Stomach smooth muscle (tissue), 2 donors: Measurements from ENCODE around the gene USP24.
"Not testable (repeated sequence)": the region's sequence is repeated elsewhere in the genome, so short reads cannot be mapped to it uniquely, and the experiment has no call there.

Experiments
- H3K27ac ChIP-seq: one replicate; pipeline ENCODE4 v1.7.0; 2013; ENCODE audit warnings: mild to moderate bottlenecking, low read length, inconsistent platforms
- H3K27me3 ChIP-seq, 2 donors: one replicate each; pipeline ENCODE4 v1.7.0; 2013; ENCODE audit warnings: low read length in 2 of 2; ENCODE audit not compliant: insufficient read depth in 2 of 2, control insufficient read depth in 1 of 2
- H3K36me3 ChIP-seq, 2 donors: one replicate each; pipeline ENCODE4 v1.7.0; 2013; ENCODE audit warnings: low read length in 2 of 2; ENCODE audit not compliant: control insufficient read depth in 2 of 2, insufficient read depth in 2 of 2
- H3K4me1 ChIP-seq: one replicate; pipeline ENCODE4 v1.7.0; 2013; ENCODE audit warnings: low read length; ENCODE audit not compliant: control insufficient read depth, insufficient read depth
- H3K4me3 ChIP-seq, 2 donors: one replicate each; pipeline ENCODE4 v1.7.0; 2013; ENCODE audit warnings: low read length in 2 of 2
- H3K9ac ChIP-seq, 2 donors: one replicate each; pipeline ENCODE4 v1.7.0; 2013; ENCODE audit warnings: low read length in 2 of 2, mild to moderate bottlenecking in 1 of 2
- H3K9me3 ChIP-seq, 2 donors: one replicate each; pipeline ENCODE4 v1.7.0; 2013; ENCODE audit warnings: low read length in 2 of 2; ENCODE audit not compliant: control insufficient read depth in 2 of 2
- donor health status: healthy.
- donor health status: Pancreatic carcinoma.

Gene USP24

GRCh38 chr1:55211863-55212262 lies 3.3 kb downstream of the USP24 start:
- Histone ChIP-seq H3K9ac (no peak overlapping the region), H3K4me1 (peaks cover 26% of the 10 kb centered on the region), H3K36me3 (no peaks in the 10 kb centered on the region), H3K9me3 (no peaks in the 10 kb centered on the region), H3K4me3 (peak overlapping the region; percentile 89 to 90), H3K27ac (no peak overlapping the region), H3K27me3 (no peaks in the 10 kb centered on the region)

- H3K4me1 ChIP-seq = peaks cover 26% of the 10 kb centered on the region
- H3K4me3 ChIP-seq = peak overlapping the region in 1 of 2 donors; percentile 6
- peak overlapping the region in 1 of 2 donors; percentile 7 for H3K9ac ChIP-seq
- H3K36me3 ChIP-seq = no peaks in the 10 kb centered on the region
- H3K9me3 ChIP-seq = no peaks in the 10 kb centered on the region
- no peaks in the 10 kb centered on the region for H3K27me3 ChIP-seq
- H3K27ac ChIP-seq = no peak overlapping the region
Measured at GRCh38 chr1:55210990-55211801, 4.0 kb downstream of the USP24 start.

DNA sequence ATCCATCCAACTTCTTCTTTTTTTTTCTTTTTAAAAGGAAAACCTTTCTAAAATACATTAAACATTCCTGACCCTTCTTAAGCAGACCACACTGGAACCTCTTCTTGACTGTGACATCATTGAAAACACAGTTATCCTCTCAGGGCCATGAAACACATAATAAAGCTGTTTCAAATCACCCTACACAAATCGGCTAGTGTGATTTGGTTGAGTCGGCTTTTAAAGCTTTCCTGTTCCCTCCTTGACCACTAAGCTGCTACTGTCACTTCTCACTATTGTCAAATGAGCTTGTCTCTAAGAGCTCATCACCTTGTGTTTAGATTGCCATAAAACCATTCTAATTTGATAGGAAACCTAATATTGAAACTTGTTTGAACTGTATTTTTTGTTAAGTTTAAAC lies 5.9 kb downstream of the USP24 start:
- H3K27ac ChIP-seq = no peak overlapping the region

GRCh38 chr1:55206210-55206609 lies 9.0 kb downstream of the USP24 start:
- H3K27me3 ChIP-seq = no peaks in the 10 kb centered on the region
- peaks cover 3% of the 10 kb centered on the region for H3K4me1 ChIP-seq
- H3K9me3 ChIP-seq = no peaks in the 10 kb centered on the region
- no peak overlapping the region for H3K9ac ChIP-seq
- no peak overlapping the region for H3K27ac ChIP-seq
- H3K36me3 ChIP-seq = no peaks in the 10 kb centered on the region
- no peak overlapping the region for H3K4me3 ChIP-seq

More for the DNA sequence above, 5.9 kb downstream of the USP24 start:
- no peaks in the 10 kb centered on the region for H3K27me3 ChIP-seq
- H3K9me3 ChIP-seq = no peaks in the 10 kb centered on the region
- no peak overlapping the region for H3K9ac ChIP-seq
- H3K4me3 ChIP-seq = no peak overlapping the region
- no peaks in the 10 kb centered on the region for H3K36me3 ChIP-seq
- peaks cover 27% of the 10 kb centered on the region for H3K4me1 ChIP-seq

GRCh38 chr1:55204997-55205396 lies 10.2 kb downstream of the USP24 start:
- Histone ChIP-seq H3K27me3 (no peaks in the 10 kb centered on the region), H3K4me3 (no peak overlapping the region), H3K27ac (no peak overlapping the region), H3K36me3 (no peaks in the 10 kb centered on the region), H3K9me3 (no peaks in the 10 kb centered on the region), H3K9ac (no peak overlapping the region), H3K4me1 (peaks cover 3% of the 10 kb centered on the region)

- no peak overlapping the region for H3K9ac ChIP-seq
- H3K9me3 ChIP-seq = no peaks in the 10 kb centered on the region
- H3K27ac ChIP-seq = no peak overlapping the region
- H3K4me3 ChIP-seq = no peak overlapping the region
- peaks cover 3% of the 10 kb centered on the region for H3K4me1 ChIP-seq
- H3K36me3 ChIP-seq = no peaks in the 10 kb centered on the region
- no peaks in the 10 kb centered on the region for H3K27me3 ChIP-seq
Measured at GRCh38 chr1:55203064-55203463, 12.1 kb downstream of the USP24 start.

GRCh38 chr1:55200667-55201066 lies 14.5 kb downstream of the USP24 start:
- no peak overlapping the region for H3K27ac ChIP-seq
- no peak overlapping the region for H3K4me3 ChIP-seq
- H3K9ac ChIP-seq = no peak overlapping the region
- H3K36me3 ChIP-seq = no peaks in the 10 kb centered on the region
- H3K27me3 ChIP-seq = no peaks in the 10 kb centered on the region
- H3K4me1 ChIP-seq = peaks cover 14% of the 10 kb centered on the region
- H3K9me3 ChIP-seq = no peaks in the 10 kb centered on the region

GRCh38 chr1:55199735-55200134 lies 15.4 kb downstream of the USP24 start:
- not testable (repeated sequence) for H3K36me3 ChIP-seq, H3K27ac ChIP-seq, H3K9ac ChIP-seq, H3K9me3 ChIP-seq, H3K4me3 ChIP-seq, H3K27me3 ChIP-seq
- H3K4me1 ChIP-seq = peaks cover 11% of the 10 kb centered on the region

DNA sequence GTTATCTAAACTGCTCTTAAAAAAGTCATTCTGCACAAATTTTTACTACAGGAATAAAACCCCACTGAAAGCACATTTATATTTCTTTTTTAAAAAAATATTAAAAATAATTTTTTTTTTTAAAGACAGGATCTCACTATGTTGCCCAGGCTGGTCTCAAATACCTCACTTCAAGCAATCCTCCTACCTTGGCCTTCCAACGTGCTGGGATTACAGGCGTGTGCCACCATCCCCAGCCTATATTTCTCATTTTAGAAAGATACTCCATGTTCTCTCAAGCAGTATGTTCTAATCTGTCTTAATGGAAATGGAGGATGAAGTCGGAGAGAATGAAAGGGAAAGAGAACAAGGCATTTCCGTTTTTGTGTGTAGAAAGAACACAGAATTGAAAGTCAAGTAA lies 17.1 kb downstream of the USP24 start:
- Histone ChIP-seq H3K4me1 (peaks cover 13% of the 10 kb centered on the region), H3K9ac (no peak overlapping the region), H3K27ac (no peak overlapping the region), H3K27me3 (no peaks in the 10 kb centered on the region), H3K4me3 (no peak overlapping the region), H3K36me3 (no peaks in the 10 kb centered on the region), H3K9me3 (no peaks in the 10 kb centered on the region)

- Histone ChIP-seq H3K9me3 (no peaks in the 10 kb centered on the region), H3K27me3 (no peaks in the 10 kb centered on the region), H3K27ac (no peak overlapping the region), H3K4me1 (peaks cover 13% of the 10 kb centered on the region), H3K4me3 (no peak overlapping the region), H3K9ac (no peak overlapping the region), H3K36me3 (no peaks in the 10 kb centered on the region)
Measured at GRCh38 chr1:55197099-55197498, 18.1 kb downstream of the USP24 start.

- peaks cover 13% of the 10 kb centered on the region for H3K4me1 ChIP-seq
- H3K36me3 ChIP-seq = no peaks in the 10 kb centered on the region
- H3K27me3 ChIP-seq = no peaks in the 10 kb centered on the region
- no peaks in the 10 kb centered on the region for H3K9me3 ChIP-seq
- no peak overlapping the region for H3K27ac ChIP-seq
- no peak overlapping the region for H3K9ac ChIP-seq
- H3K4me3 ChIP-seq = no peak overlapping the region
Measured at GRCh38 chr1:55196433-55197035, 18.6 kb downstream of the USP24 start.
